GM13977 (cell line): ENCODE data around the gene ORM1.

ENCODE experiments used
- DNase-seq: peaks from one replicate; pipeline ENCODE4 v3.0.0; 2012; ENCODE audit warnings: low spot score
- CTCF ChIP-seq: IDR thresholded peaks from 2 replicates; pipeline ENCODE4 v1.5.1; 2012; ENCODE audit warnings: mild to moderate bottlenecking, control low read depth; ENCODE audit not compliant: insufficient read depth; ENCODE audit errors: extremely low read depth, missing control alignments
- in situ Hi-C: fragments of 300-500 bp; cut with MboI; formaldehyde crosslinking; loops from one replicate; pipeline ENCODE4 v1.12.0; 2022; ENCODE audit warnings: low sequenced_read_pairs, low pct_unique_long_range_greater_than_20kb, mixed read lengths, inconsistent platforms; ENCODE audit not compliant: unreplicated experiment

Gene ORM1

GRCh38 chr9:114345493-114346065, 22.7 kb downstream of the ORM1 start:
- no peak for DNase-seq
- in situ Hi-C loops = no loop called here
- no peak for TF ChIP-seq CTCF

GRCh38 chr9:114346146-114346545, 23.2 kb downstream of the ORM1 start:
- in situ Hi-C loops = no loop called here
- TF ChIP-seq CTCF = no peak
- no peak for DNase-seq

DNA sequence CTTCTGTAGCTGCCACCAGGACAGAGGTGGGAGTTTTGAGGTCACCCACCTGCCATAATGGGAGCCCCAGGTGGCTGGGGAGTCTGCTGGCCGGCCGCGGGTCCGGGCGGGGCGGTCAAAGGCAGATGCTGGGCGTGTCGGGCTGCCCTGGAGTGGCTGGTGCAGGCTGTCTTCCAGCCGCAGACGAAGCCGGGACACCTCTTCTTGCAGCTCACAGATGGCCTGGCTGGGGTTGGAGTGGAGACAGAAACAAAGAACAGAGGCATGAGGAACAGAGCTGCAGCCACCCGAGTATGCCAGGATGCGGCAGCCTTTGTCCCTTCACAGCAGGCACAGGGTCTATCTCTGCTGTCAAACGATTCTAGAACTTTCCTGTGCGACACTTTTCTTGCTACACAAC, 24.8 kb downstream of the ORM1 start:
- DNase-seq = no peak
- in situ Hi-C loops = no loop called here
- TF ChIP-seq CTCF = no peak

DNA sequence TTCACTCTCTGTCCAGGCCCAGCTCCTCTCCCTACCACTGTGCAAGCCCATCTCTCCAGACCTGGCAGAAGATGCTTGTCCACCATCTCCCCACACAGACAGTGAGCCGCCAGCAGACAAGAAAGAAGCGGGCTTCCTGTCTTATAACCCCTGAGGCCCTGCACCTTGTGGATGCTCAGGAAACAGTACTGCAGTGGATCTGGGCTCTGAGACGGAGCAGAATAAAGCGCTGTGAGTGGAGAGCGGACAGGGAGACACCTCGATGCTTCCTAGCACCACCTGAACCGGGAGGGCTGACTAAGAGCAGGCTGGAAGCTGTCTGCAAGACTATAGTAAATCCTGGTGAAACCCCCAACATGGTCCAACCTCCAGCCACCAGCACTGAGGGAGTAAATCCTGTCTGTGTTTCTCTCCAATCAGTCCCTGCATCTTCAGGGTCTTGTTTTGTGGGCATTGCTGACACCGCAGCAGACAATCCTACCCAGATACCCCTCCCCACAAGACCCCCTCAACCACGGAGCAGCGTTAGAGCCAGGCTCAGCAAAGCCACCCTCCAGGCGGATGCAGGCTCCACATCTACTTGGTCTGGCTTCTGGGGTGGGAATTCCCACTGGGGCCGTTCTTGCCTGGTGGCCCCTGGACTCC, 25.5 kb downstream of the ORM1 start:
- in situ Hi-C loops = no loop called here
- DNase-seq = peak; percentile 34
- no peak for TF ChIP-seq CTCF

DNA sequence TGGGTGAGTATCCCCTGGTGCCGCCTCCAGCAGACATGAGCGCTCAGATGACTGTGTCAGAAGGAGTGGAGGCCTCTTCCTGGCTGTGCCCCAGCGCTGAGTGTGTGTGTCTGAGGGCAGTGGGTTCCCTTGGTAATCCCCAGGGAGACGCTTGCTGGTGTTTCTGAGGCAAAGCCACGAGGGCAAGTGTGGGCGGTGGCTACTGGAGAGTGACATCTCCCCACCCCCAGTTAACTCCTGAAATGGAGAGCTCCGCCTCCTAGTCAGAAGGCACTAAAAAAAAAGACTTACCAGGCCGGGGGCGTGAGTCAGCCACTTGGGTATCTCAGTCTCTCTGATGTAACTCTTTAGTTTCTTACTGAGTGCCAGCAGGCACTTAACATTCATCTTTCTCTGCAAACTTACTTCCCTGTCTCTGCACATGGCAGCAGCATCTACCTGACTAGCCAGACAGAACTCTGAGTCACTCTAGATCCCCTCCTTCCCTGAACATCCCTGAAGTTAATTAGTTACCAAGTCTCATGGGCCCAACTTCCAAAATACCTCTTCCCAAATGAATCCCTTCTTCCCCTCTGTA, 26.1 kb downstream of the ORM1 start:
- in situ Hi-C loops = no loop called here
- no peak for TF ChIP-seq CTCF
- DNase-seq = peak; percentile 92

GRCh38 chr9:114349713-114350480, 27.0 kb downstream of the ORM1 start:
- DNase-seq = no peak
- in situ Hi-C loops = no loop called here
- TF ChIP-seq CTCF = no peak
